Right atrium auricular region (tissue), 2 donors: Measurements from ENCODE around the gene ERMARD. TPM values are rescaled to one million over a fixed set of nuclear protein-coding genes. Genes with fewer than 3 reads are reported as not detected.

ENCODE experiments used
- DNase-seq: peaks from one replicate; pipeline ENCODE4 v3.0.0-alpha.2; 2019; ENCODE audit warnings: low spot score
- H3K27ac ChIP-seq, 2 donors: fragments of 200-600 bp; sonication (generic); 1 replicate in 1 of 2; 2 replicates in 1 of 2; pipeline ENCODE4 v1.5.1; 2016 to 2019
- H3K27me3 ChIP-seq, 2 donors: fragments of 200-600 bp; sonication (generic); one replicate each; pipeline versions ENCODE4 v1.5.1 to v1.6.0; 2017 to 2019
- H3K36me3 ChIP-seq: fragments of 200-600 bp; sonication (generic); one replicate; pipeline ENCODE4 v1.5.1; 2016
- H3K4me1 ChIP-seq, 2 donors: fragments of 200-600 bp; sonication (generic); one replicate each; pipeline versions ENCODE4 v1.5.1 to v1.6.0; 2017 to 2019
- H3K4me3 ChIP-seq, 2 donors: fragments of 200-600 bp; sonication (generic); 1 replicate in 1 of 2; 2 replicates in 1 of 2; pipeline ENCODE4 v1.5.1; 2017 to 2019; ENCODE audit warnings: mild to moderate bottlenecking in 1 of 2, moderate library complexity in 1 of 2
- H3K9me3 ChIP-seq, 2 donors: fragments of 200-600 bp; sonication (generic); one replicate each; pipeline ENCODE4 v1.5.1; 2019
- CTCF ChIP-seq, 2 donors: fragments of 200-600 bp; sonication (generic); IDR thresholded peaks; one replicate each; pipeline ENCODE4 v1.5.1; 2019; ENCODE audit warnings: antibody characterized with exemption in 2 of 2
- total RNA-seq, 2 donors: library from RNA; depleted of rRNA; stranded (reverse); fragments of >200 nt; gene quantifications; one replicate each; pipeline ENCODE4 v1.1.0, GENCODE V29; 2016

ERMARD gene
- total RNA-seq, 2 donors from 2014 or later, result 8.6 to 11.2 TPM

- Histone ChIP-seq H3K27me3 (no peaks in the 10 kb centered on the region), H3K36me3 (no peaks in the 10 kb centered on the region), H3K27ac (peak overlapping the region in 1 of 2 donors; percentile 17), H3K4me3 (no peak overlapping the region), H3K9me3 (no peaks in the 10 kb centered on the region), H3K4me1 (peaks cover 0 to 10% of the 10 kb centered on the region in 2 donors)
- no peak for TF ChIP-seq CTCF (IDR thresholded peaks at IDR 0.05)
- no peak for DNase-seq
Observed at GRCh38 chr6:169738976-169739529, 12.4 kb upstream of the ERMARD start.

- Histone ChIP-seq H3K27me3 (no peaks in the 10 kb centered on the region), H3K36me3 (no peaks in the 10 kb centered on the region), H3K4me1 (peaks cover 0 to 10% of the 10 kb centered on the region in 2 donors), H3K27ac (no peak overlapping the region), H3K4me3 (no peak overlapping the region), H3K9me3 (no peaks in the 10 kb centered on the region)
- no peak for TF ChIP-seq CTCF (IDR thresholded peaks at IDR 0.05)
- no peak for DNase-seq
Observed at GRCh38 chr6:169741344-169741743, 10.1 kb upstream of the ERMARD start.

- no peaks in the 10 kb centered on the region for H3K36me3 ChIP-seq
- no peak overlapping the region for H3K27ac ChIP-seq
- H3K27me3 ChIP-seq, result no peaks in the 10 kb centered on the region
- peaks cover 0 to 6% of the 10 kb centered on the region in 2 donors for H3K4me1 ChIP-seq
- no peak for TF ChIP-seq CTCF (IDR thresholded peaks at IDR 0.05)
- no peaks in the 10 kb centered on the region for H3K9me3 ChIP-seq
- DNase-seq, result no peak
- no peak overlapping the region for H3K4me3 ChIP-seq
Observed at GRCh38 chr6:169745405-169745804, 6.0 kb upstream of the ERMARD start.

- Histone ChIP-seq H3K4me1 (peaks cover 0 to 13% of the 10 kb centered on the region in 2 donors), H3K4me3 (no peak overlapping the region), H3K36me3 (no peaks in the 10 kb centered on the region), H3K27ac (no peak overlapping the region), H3K9me3 (no peaks in the 10 kb centered on the region), H3K27me3 (no peaks in the 10 kb centered on the region)
- no peak for DNase-seq
- no peak for TF ChIP-seq CTCF (IDR thresholded peaks at IDR 0.05)
Observed at GRCh38 chr6:169746556-169746955, 4.9 kb upstream of the ERMARD start.

GRCh38 chr6:169752074-169752623 is 727 bp downstream of the ERMARD start:
- peak overlapping the region; percentile 92 to 94 for H3K27ac ChIP-seq
- H3K4me3 ChIP-seq, result peak overlapping the region; percentile 74 to 82
- peaks cover 2% of the 10 kb centered on the region for H3K36me3 ChIP-seq
- no peak for DNase-seq
- TF ChIP-seq CTCF (IDR thresholded peaks at IDR 0.05), result no peak
- H3K4me1 ChIP-seq, result peaks cover 0 to 20% of the 10 kb centered on the region in 2 donors
- H3K27me3 ChIP-seq, result no peaks in the 10 kb centered on the region
- no peaks in the 10 kb centered on the region for H3K9me3 ChIP-seq

- Histone ChIP-seq H3K27me3 (no peaks in the 10 kb centered on the region), H3K36me3 (peaks cover 17% of the 10 kb centered on the region), H3K4me1 (peaks cover 0 to 16% of the 10 kb centered on the region in 2 donors), H3K9me3 (no peaks in the 10 kb centered on the region), H3K4me3 (no peak overlapping the region), H3K27ac (no peak overlapping the region)
- no peak for TF ChIP-seq CTCF (IDR thresholded peaks at IDR 0.05)
- DNase-seq, result no peak
Observed at GRCh38 chr6:169755162-169755561, 3.7 kb downstream of the ERMARD start.
